GM12872 (cell line): ENCODE measurements around the gene SOX13.

Source experiments
- TF ChIP-seq, protein P1 (sequence below): IDR thresholded peaks from 3 replicates; pipeline ENCODE4 v1.5.1; 2011; ENCODE audit warnings: low read depth, mild to moderate bottlenecking, low read length, moderate library complexity; ENCODE audit not compliant: insufficient read depth

Gene SOX13

DNA sequence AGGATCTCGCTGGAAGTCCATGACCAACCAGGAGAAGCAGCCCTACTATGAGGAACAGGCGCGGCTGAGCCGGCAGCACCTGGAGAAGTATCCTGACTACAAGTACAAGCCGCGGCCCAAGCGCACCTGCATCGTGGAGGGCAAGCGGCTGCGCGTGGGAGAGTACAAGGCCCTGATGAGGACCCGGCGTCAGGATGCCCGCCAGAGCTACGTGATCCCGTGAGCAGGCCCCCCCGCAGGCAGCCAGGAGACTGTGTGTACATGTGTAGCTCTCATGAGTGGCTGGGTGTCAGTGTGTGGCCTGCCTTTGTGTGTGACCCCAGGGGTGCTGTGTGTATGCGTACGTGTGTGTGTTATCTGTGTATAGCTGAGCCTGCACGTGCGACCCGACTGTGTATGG lies 51.7 kb downstream of the SOX13 start:
- TF ChIP-seq, protein P1, sequence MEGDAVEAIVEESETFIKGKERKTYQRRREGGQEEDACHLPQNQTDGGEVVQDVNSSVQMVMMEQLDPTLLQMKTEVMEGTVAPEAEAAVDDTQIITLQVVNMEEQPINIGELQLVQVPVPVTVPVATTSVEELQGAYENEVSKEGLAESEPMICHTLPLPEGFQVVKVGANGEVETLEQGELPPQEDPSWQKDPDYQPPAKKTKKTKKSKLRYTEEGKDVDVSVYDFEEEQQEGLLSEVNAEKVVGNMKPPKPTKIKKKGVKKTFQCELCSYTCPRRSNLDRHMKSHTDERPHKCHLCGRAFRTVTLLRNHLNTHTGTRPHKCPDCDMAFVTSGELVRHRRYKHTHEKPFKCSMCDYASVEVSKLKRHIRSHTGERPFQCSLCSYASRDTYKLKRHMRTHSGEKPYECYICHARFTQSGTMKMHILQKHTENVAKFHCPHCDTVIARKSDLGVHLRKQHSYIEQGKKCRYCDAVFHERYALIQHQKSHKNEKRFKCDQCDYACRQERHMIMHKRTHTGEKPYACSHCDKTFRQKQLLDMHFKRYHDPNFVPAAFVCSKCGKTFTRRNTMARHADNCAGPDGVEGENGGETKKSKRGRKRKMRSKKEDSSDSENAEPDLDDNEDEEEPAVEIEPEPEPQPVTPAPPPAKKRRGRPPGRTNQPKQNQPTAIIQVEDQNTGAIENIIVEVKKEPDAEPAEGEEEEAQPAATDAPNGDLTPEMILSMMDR, result no peak

DNA sequence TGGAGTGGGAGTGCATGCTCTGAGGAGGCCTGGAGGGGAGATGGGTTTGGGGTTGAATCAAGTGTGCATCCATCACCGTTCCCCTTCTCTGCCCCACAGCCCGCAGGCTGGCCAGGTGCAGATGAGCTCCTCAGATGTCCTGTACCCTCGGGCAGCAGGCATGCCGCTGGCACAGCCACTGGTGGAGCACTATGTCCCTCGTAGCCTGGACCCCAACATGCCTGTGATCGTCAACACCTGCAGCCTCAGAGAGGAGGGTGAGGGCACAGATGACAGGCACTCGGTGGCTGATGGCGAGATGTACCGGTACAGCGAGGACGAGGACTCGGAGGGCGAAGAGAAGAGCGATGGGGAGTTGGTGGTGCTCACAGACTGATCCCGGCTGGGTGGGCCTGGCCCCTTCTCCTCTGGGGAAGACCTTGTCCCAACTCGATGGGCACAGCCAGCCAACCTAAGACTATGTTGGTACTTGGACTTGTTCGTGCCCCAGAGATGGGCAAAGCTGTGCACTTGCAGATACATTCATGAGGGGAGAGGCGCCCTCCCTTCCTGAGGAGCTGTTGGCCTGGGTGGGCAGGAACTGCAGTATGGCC lies 52.9 kb downstream of the SOX13 start:
- TF ChIP-seq, protein P1, result no peak

DNA sequence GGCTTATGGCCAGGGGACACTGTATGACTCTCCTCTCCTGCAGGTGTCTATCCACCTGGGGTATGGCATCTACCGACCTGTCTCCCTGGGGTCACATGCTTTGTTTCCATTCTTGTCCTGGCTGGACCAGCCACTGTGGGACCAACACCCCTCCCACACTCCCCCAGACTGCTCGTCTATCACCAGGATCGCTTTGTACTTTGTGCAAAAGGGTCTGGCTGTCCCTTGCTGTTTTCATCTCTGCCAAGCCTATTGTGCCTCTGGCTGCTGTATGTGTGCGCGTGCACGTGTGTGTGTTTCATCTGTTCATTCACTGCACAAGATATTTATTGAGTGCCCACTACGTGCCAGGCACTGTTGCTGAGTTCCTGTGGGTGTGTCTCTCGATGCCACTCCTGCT lies 53.5 kb downstream of the SOX13 start:
- TF ChIP-seq, protein P1, result no peak

DNA sequence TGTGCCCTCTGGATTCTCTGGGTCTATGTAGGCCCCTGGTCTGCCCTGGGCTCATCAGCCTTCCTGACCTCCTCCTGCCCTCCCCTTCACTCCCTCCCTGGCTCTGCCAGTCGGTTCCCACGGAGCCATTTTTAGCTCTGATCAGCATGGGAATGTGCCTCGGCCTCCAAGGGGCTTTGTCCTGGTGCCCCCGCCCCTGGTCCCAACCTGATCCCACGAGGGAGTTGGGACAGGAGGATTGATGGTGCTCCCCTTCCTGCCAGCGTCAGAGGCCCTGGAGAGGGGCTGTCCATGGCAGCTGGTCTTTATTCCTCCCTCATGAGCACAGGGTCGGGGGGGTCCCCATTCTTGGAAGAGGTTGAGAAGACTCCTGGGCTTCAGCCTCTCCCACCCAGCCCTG lies 54.0 kb downstream of the SOX13 start:
- TF ChIP-seq, protein P1, result no peak

DNA sequence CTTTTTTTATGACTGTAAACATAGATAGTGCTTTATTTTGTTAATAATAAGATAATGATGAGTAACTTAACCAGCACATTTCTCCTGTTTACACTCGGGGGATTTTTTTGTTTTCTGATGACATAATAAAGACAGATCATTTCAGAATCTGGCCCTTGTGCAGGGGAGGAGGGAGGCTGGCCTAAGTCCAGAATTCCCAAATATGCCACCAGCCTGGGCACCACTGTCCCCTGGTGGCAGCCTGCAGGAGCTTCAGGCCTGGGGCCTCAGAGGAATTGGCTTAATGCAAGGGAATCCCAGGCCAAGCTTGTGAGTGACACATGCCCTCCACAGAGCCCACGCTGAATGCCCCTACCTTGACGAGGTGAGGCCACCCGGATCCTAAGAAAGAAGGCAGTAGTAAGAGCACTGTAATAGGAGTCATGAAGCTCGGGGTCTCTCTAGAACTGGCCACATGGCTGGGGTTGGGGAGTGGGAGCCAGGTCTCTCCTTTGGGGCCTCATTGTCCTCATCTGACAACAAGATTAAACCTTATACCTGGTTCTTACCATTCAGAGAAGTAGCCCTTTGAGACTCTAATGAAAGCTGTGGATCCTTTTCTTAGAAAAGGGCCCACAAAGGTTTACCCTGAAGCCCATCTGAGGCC lies 54.8 kb downstream of the SOX13 start:
- TF ChIP-seq, protein P1, result peak; percentile 70

DNA sequence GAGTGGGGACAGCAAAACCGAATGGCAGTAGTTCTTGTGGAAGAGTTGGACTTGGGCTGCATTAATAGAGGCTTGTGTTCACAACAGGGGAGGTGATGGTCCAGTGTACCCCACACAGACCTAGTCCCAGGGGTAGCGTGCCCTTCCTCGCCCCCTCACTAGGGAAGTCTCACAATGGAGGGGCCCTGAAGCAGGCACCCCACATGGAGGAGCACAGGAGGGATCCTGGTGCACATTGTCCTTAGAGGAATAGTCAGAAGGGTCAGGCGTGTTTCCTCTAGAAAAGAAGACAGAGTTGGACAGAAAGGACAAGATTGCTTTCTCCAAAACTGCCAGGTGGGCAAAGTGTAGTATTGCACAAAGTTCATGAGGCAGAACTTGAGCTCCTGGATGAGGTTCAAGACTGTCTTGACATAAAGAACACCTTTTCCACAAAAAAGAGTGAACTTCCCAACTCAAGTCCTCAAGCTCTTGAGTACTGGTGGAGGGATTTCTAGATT lies 55.6 kb downstream of the SOX13 start:
- TF ChIP-seq, protein P1, result no peak; the same call in 2 of the 3 replicates

DNA sequence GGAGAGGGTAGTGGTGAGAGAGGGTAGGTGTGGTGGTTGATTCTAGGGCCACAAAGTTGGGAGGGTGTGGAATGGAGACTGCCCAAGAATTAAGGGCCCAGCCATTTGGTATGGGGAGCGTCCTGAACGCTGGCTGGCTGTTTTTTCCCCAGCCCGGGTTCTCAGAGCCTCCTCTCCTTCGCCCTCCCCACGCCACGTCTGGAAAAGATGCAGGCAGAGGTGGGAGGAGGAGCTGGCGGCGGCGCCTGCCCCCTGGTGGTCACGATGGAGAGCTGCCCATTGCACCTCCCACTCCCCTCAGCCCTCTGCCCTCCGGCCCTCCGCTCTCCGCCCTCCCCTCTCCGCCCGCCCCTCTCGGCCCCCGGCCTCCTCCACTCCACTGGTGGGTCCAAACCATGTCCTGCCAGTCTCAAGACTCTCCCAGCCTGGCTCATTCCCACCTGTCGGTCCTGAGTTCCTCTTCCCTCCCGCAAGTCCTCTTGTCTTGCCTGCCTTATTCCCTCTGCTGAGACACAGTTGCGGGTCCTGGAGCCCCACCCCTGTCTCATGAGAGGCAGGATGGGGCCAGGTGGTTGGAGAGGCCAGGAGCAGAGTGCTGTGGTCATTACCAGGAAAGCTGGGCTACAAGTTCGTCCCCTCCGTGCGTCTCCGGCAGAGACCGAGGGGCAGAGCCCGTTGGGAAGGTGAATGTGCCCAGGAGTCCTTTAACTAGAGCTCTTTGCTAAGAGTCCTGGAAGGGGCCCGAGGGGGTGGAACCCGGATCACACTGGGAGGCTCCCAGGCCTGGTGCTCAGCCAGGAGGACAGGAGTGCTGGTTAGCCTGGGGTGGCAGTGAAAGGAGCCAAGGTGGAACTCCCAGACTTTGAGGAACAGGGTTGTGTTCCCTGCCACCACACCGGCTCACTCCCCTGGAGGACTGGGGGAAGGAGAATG lies 56.3 kb downstream of the SOX13 start:
- TF ChIP-seq, protein P1, result peak; percentile 89
